Measurements from ENCODE around the gene TUBGCP2.

TUBGCP2 gene

GRCh38 chr10:133299224-133299623 is 9.4 kb downstream of the TUBGCP2 start:
- DNase-seq: no peak

- no peak for DNase-seq
These were observed 10.2 kb downstream of the TUBGCP2 start for GRCh38 chr10:133298466-133298865.

- DNase-seq: no peak
These were observed 11.2 kb downstream of the TUBGCP2 start for GRCh38 chr10:133297504-133297903.

- DNase-seq: no peak
These were observed 13.0 kb downstream of the TUBGCP2 start for GRCh38 chr10:133295426-133296320.

GRCh38 chr10:133294189-133294588 is 14.5 kb downstream of the TUBGCP2 start:
- no peak for DNase-seq

GRCh38 chr10:133293810-133294119 is 14.9 kb downstream of the TUBGCP2 start:
- no peak for DNase-seq

GRCh38 chr10:133292919-133293809 is 15.5 kb downstream of the TUBGCP2 start:
- DNase-seq: peak; percentile 50

GRCh38 chr10:133289761-133290160 is 18.9 kb downstream of the TUBGCP2 start:
- DNase-seq: no peak

GRCh38 chr10:133287832-133288500 is 20.7 kb downstream of the TUBGCP2 start:
- DNase-seq: no peak

- no peak for DNase-seq
These were observed 22.3 kb downstream of the TUBGCP2 start for GRCh38 chr10:133286366-133286765.

GRCh38 chr10:133285217-133285616 is 23.5 kb downstream of the TUBGCP2 start:
- no peak for DNase-seq

- no peak for DNase-seq
These were observed 24.7 kb downstream of the TUBGCP2 start for GRCh38 chr10:133283931-133284330.

- no peak for DNase-seq
These were observed 25.8 kb downstream of the TUBGCP2 start for GRCh38 chr10:133282846-133283390.

- DNase-seq: no peak
These were observed 26.9 kb downstream of the TUBGCP2 start for GRCh38 chr10:133281628-133282372.

GRCh38 chr10:133281084-133281483 is 27.6 kb downstream of the TUBGCP2 start:
- DNase-seq: no peak

GRCh38 chr10:133280391-133281059 is 28.1 kb downstream of the TUBGCP2 start:
- DNase-seq: no peak

- no peak for DNase-seq
These were observed 29.1 kb downstream of the TUBGCP2 start for GRCh38 chr10:133279326-133280226.

- DNase-seq: peak; percentile 75
These were observed 30.0 kb downstream of the TUBGCP2 start for GRCh38 chr10:133278577-133279265.

- no peak for DNase-seq
These were observed 30.6 kb downstream of the TUBGCP2 start for GRCh38 chr10:133277993-133278576.
